IgD-negative memory B cell (primary cell): ENCODE measurements around the gene DLX6. TPM values are rescaled to one million over a fixed set of nuclear protein-coding genes. Genes with fewer than 3 reads are reported as not detected.

Experiments used
- H3K27ac Mint-ChIP-seq, 3 donors: one replicate each; pipeline ENCODE4 v1.8.0; 2020 to 2022; ENCODE audit warnings: mild to moderate bottlenecking in 3 of 3, mixed read lengths in 3 of 3, moderate library complexity in 1 of 3
- H3K27me3 Mint-ChIP-seq: one replicate; pipeline ENCODE4 v1.8.0; 2021; ENCODE audit warnings: mixed read lengths
- H3K36me3 Mint-ChIP-seq: one replicate; pipeline ENCODE4 v1.8.0; 2020; ENCODE audit warnings: mild to moderate bottlenecking, mixed read lengths
- H3K4me1 Mint-ChIP-seq, 3 donors: one replicate each; pipeline ENCODE4 v1.8.0; 2020 to 2022; ENCODE audit warnings: mixed read lengths in 3 of 3, mild to moderate bottlenecking in 1 of 3
- H3K4me3 Mint-ChIP-seq, 4 donors: one replicate each; pipeline ENCODE4 v1.8.0; 2020 to 2022; ENCODE audit warnings: mild to moderate bottlenecking in 4 of 4, mixed read lengths in 4 of 4, moderate library complexity in 3 of 4
- H3K9me3 Mint-ChIP-seq, 3 donors: one replicate each; pipeline ENCODE4 v1.8.0; 2020 to 2021; ENCODE audit warnings: mixed read lengths in 3 of 3, mild to moderate bottlenecking in 1 of 3
- polyA plus RNA-seq: library from polyadenylated mRNA; unstranded; fragments of 300-500 nt; fragmentation: Illumina TruSeq; gene quantifications from one replicate; pipeline ENCODE4 v1.2.3, GENCODE V29; 2021

DLX6 gene
- polyA plus RNA-seq, 1 donor from 2014 or later = not detected

GRCh38 chr7:97043281-97043680, 37.9 kb downstream of the DLX6 start:
- Mint-ChIP-seq H3K4me1 (no peaks in the 10 kb centered on the region), H3K9me3 (peaks cover 0 to 2% (median 0%) of the 10 kb centered on the region in 3 donors), H3K4me3 (no peak overlapping the region), H3K27ac (no peak overlapping the region), H3K36me3 (no peaks in the 10 kb centered on the region), H3K27me3 (peaks cover 13% of the 10 kb centered on the region)

Other genes with a start within 250 kb of the DLX6 start
- gene DLX5, start 19.3 kb downstream of the DLX6 start, polyA plus RNA-seq = not detected
- 37.9 TPM for gene SDHAF3, start 112.1 kb downstream of the DLX6 start, polyA plus RNA-seq